HepG2 (cell line): ENCODE measurements around the gene WDR87. TPM values are rescaled to one million over a fixed set of nuclear protein-coding genes. Genes with fewer than 3 reads are reported as not detected.

ENCODE experiments used
- CHCHD3 ChIP-seq: sonication (generic); formaldehyde crosslinking; IDR thresholded peaks from 2 replicates; pipeline ENCODE4 v1.8.0; 2022; ENCODE audit warnings: mild to moderate bottlenecking, missing genetic modification reagents, moderate library complexity
- HNRNPL ChIP-seq: fragments of 200-400 bp; formaldehyde crosslinking; IDR thresholded peaks from 2 replicates; pipeline ENCODE4 v1.6.1; 2017; ENCODE audit warnings: mild to moderate bottlenecking, low read depth, low read length
- KAT2B ChIP-seq: fragments of 150-350 bp; IDR thresholded peaks from 2 replicates; pipeline ENCODE4 v1.6.1; 2014; ENCODE audit warnings: low read depth, low read length, borderline replicate concordance
- MYPOP ChIP-seq: sonication (generic); formaldehyde crosslinking; IDR thresholded peaks from 2 replicates; pipeline ENCODE4 v1.8.1; 2023; ENCODE audit warnings: mild to moderate bottlenecking, moderate library complexity, missing genetic modification reagents
- MZF1 ChIP-seq: sonication (generic); formaldehyde crosslinking; IDR thresholded peaks from 2 replicates; pipeline ENCODE4 v1.8.1; 2023; ENCODE audit warnings: mild to moderate bottlenecking, missing genetic modification reagents, borderline replicate concordance
- PAXIP1 ChIP-seq: sonication (generic); formaldehyde crosslinking; conservative IDR thresholded peaks from 2 replicates; pipeline ENCODE4 v1.4.0; 2020; ENCODE audit warnings: mild to moderate bottlenecking, missing genetic modification reagents, moderate library complexity
- SKIL ChIP-seq: sonication (generic); formaldehyde crosslinking; IDR thresholded peaks from 2 replicates; pipeline ENCODE4 v1.8.0; 2022; ENCODE audit warnings: missing genetic modification reagents, mild to moderate bottlenecking, moderate library complexity, borderline replicate concordance
- STAT6 ChIP-seq: sonication (generic); formaldehyde crosslinking; IDR thresholded peaks from 2 replicates; pipeline ENCODE4 v1.4.0; 2020; ENCODE audit warnings: missing genetic modification reagents, mild to moderate bottlenecking, borderline replicate concordance
- ZNF331 ChIP-seq: sonication (generic); formaldehyde crosslinking; IDR thresholded peaks from 2 replicates; pipeline ENCODE4 v1.4.0; 2020; ENCODE audit warnings: missing genetic modification reagents
- ZNF431 ChIP-seq: sonication (generic); formaldehyde crosslinking; IDR thresholded peaks from 2 replicates; pipeline ENCODE4 v1.9.0; 2022; ENCODE audit warnings: missing genetic modification reagents, low read depth, mild to moderate bottlenecking, borderline replicate concordance
- ZNF563 ChIP-seq: sonication (generic); formaldehyde crosslinking; IDR thresholded peaks from 2 replicates; pipeline ENCODE4 v1.8.0; 2022; ENCODE audit warnings: mild to moderate bottlenecking, moderate library complexity, missing genetic modification reagents
- ZNF572 ChIP-seq: sonication (generic); formaldehyde crosslinking; IDR thresholded peaks from 2 replicates; pipeline ENCODE4 v1.5.1; 2020; ENCODE audit warnings: mild to moderate bottlenecking, missing genetic modification reagents
- ZNF598 ChIP-seq: sonication (generic); formaldehyde crosslinking; IDR thresholded peaks from 2 replicates; pipeline ENCODE4 v1.5.1; 2020; ENCODE audit warnings: mild to moderate bottlenecking, missing genetic modification reagents, borderline replicate concordance
- ZNF605 ChIP-seq: sonication (generic); formaldehyde crosslinking; IDR thresholded peaks from 2 replicates; pipeline ENCODE4 v1.8.0; 2022; ENCODE audit warnings: mild to moderate bottlenecking, missing genetic modification reagents
- ZNF781 ChIP-seq: sonication (generic); formaldehyde crosslinking; IDR thresholded peaks from 2 replicates; pipeline ENCODE4 v1.5.1; 2020; ENCODE audit warnings: borderline replicate concordance, mild to moderate bottlenecking, missing genetic modification reagents; ENCODE audit errors: not compliant biosample characterization
- ZNF784 ChIP-seq: sonication (generic); formaldehyde crosslinking; IDR thresholded peaks from 2 replicates; pipeline ENCODE4 v1.5.1; 2020; ENCODE audit warnings: missing genetic modification reagents, mild to moderate bottlenecking, borderline replicate concordance
- ZSCAN21 ChIP-seq: sonication (generic); formaldehyde crosslinking; IDR thresholded peaks from 2 replicates; pipeline ENCODE4 v1.8.0; 2022; ENCODE audit warnings: mild to moderate bottlenecking, missing genetic modification reagents, moderate library complexity, borderline replicate concordance
- polyA plus RNA-seq, 8 experiments: library from polyadenylated mRNA; depleted of rRNA in 3 of 8; stranded (reverse) in 7 of 8; unstranded in 1 of 8; fragments of >200 nt; fragmentation: Illumina TruSeq in 4 of 8; extraction: Trizol in 4 of 8; gene quantifications; 2 replicates each; pipeline versions ENCODE4 v1.2.1 to v1.2.3, GENCODE V29; 2011 to 2016; ENCODE audit warnings: low read depth in 4 of 8, missing spikeins in 1 of 8, mixed read lengths in 1 of 8; ENCODE audit not compliant: insufficient read depth in 1 of 8
- total RNA-seq, 5 experiments: library from RNA; depleted of rRNA; stranded (reverse); fragments of >200 nt; fragmentation: Illumina TruSeq; extraction: Trizol; gene quantifications; 2 replicates each; pipeline ENCODE4 v1.2.3, GENCODE V29; 2016; ENCODE audit warnings: low read depth in 1 of 5

Gene WDR87
- total and polyA plus RNA-seq, 2 of the 13 experiments (the other 11 are each of a cell fraction or from before 2014, with no cell fraction given): not detected

- TF ChIP-seq STAT6 (CRISPR knock-in tag): 0 out of 2 replicates have a peak, but pooled peaks have one; percentile 85
- peak; percentile 40; the same call in 1 of the 2 replicates for TF ChIP-seq ZSCAN21 (CRISPR knock-in tag)
- TF ChIP-seq ZNF431 (CRISPR knock-in tag): no peak
- peak; percentile 86; the same call in 1 of the 2 replicates for TF ChIP-seq ZNF598 (CRISPR knock-in tag)
- TF ChIP-seq ZNF572 (CRISPR knock-in tag): peak; percentile 26; the same call in 1 of the 2 replicates
- TF ChIP-seq ZNF563: no peak
- TF ChIP-seq HNRNPL: peak; percentile 93
- no peak for TF ChIP-seq ZNF605 (CRISPR knock-in tag)
- TF ChIP-seq CHCHD3: no peak
- no peak for TF ChIP-seq ZNF784 (CRISPR knock-in tag)
- TF ChIP-seq MYPOP: peak; percentile 66; the same call in 1 of the 2 replicates
- TF ChIP-seq ZNF781: no peak
- no peak for TF ChIP-seq MZF1
- 0 out of 2 replicates have a peak, but pooled peaks have one; percentile 16 for TF ChIP-seq ZNF331 (CRISPR knock-in tag)
- peak; percentile 61 for TF ChIP-seq PAXIP1 (CRISPR knock-in tag)
- no peak for TF ChIP-seq KAT2B
- TF ChIP-seq SKIL (CRISPR knock-in tag): no peak
These were observed 25.7 kb upstream of the WDR87 start (continued) for GRCh38 chr19:37931881-37932655.
